Activated CD8-positive, alpha-beta memory T cell treated with anti-CD3 and anti-CD28 coated beads for 4 hours (primary cell): ENCODE results near the gene ATP9B.

Source experiments
- DNase-seq, 2 donors: peaks; one replicate each; pipeline ENCODE4 v3.0.0-alpha.2; 2020; ENCODE audit warnings: low read depth in 2 of 2

The ATP9B gene

DNA sequence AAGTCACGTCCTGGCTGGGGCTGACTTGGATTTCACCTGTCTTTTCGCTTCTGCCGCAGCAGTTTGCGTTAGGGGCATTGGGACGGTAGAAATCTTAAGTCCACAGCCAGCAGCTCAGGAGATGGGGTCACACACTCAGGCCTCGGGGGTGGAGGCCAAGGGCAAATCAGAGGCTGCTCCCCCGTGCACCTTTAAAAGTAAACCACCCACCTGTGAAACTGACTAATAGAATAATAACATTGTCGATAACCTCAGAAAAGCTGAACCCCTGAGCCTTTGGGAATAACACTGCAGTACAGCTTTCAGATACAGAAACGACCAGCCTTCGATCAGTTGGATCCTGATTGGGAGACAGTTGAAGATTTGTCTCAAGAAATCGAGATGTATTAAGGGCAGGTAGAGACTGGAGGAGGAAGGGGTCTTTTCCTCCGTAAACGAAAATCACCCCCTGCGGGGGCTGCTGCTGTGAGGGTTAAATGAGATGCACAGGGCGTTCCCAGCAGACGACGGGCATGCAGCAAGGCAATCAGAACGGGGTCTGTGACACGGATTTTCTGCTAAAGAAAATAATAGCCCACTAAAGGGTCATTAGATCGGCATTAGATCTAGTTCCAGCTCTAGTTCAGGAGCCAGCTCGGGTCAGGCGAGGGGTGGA lies 310.2 kb downstream of the ATP9B start:
- DNase-seq: no peak

DNA sequence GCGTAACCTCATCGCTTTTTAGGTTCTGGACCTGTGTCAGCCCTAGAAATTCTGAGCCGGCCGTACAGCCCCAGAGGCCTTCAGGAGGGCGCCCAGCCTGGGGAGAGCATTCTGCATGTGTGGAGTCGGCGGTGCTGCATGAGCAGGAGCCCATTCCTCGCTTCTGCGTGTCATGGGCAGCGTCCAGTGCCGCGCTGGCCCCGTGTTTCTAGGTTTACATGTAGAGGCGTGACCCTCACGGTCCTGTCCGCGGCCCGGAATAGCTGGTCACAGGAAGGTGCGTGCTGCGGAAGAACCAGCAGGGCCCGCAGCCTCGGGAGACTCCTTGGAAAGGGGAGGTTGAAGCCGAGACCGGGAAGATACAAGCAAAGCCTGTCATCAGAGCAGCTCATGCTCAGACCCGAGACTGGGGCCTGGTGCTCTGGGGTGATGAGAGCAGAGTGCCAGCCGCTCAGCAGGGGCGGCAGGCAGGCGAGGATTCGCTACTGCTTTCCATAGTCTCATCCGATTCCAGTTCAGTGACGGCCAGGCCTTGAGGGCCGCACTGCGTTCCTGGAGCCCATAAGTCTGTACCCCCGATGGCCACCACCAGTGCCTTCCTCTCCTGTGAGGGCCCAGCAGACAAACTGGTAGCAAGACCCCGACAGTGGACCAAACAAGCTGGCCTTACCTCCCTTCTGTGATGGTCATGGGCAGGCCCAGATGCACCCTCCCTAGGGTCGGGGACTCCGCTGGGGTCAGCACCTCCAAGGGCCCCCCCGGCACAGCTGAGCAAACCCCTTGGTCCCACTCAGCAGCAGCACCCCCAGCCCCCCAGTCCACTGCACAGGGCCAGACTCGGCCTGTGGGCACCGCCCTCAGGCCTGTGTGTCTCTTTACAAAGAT lies 311.0 kb downstream of the ATP9B start:
- DNase-seq: no peak

DNA sequence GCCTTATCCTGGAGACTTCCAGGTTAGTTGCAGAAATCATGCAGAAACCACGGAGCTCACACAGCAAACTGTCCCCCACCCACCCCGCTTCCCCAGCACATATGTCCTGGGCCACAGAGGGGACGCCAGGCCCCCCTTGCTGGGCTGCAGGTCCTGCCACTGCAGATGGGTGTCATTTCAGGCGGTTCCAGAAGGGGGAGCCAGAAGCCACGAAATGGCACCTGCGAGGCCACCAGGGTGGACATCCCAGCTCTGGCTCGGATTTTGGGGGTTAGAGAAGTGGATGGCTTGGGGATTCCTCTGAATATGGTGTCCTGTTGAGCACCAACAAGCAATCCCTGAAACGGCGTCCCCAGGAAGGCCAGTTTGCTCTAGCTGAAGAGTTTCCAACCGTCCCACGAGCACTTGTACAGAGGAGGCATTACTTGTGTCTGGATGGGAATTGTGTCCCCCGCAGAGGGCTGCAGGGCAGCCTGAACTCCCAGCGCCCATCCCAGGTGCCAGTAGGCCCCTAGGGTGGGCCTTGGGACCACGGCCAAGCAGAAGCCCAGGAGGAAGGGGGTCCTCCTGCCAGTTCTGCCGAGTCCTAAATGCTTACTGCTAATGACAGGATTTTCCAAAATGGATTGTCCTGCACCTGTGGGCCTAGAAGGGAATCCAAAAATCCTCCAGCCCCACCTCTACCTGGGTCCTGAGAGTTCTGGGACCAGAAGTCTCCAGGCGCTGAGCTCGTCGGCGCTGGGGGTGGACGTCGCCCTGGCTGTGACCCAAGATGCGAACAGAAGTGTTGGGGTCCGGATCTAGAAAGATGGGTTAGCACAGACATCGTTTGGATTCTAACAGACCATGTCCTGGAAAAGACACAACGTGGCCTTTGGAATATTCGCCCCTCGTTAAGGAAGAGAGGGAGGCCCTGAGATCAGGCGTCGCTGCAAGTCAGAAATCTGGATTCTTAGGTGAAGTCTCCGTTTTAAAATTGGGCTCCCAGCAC lies 311.9 kb downstream of the ATP9B start:
- DNase-seq: peak; percentile 36 to 43

DNA sequence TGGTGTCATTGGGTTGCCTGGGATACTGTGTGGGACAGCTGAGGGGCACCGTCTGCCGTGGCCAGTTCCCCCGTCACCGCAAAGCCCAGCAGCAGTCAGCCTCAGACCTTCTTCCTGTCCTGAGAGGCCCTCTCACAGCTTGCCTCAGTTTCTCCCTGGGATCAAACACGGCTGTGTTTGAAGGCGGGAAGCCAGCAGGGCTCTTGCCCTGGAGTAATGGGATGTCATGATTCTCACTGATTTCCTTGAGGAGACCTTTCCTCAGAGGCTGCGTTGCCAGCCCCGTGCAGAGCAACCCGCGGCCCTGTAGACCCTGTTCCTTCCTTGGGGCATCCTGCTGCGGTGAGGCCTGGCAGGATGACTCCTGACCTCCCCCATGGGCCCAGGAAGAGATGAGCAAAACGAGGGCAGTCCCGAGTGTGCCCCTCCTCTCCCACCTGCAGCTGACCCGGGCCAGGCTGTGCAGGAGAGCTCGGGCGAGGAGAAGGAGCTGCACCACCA lies 312.7 kb downstream of the ATP9B start:
- DNase-seq: no peak

DNA sequence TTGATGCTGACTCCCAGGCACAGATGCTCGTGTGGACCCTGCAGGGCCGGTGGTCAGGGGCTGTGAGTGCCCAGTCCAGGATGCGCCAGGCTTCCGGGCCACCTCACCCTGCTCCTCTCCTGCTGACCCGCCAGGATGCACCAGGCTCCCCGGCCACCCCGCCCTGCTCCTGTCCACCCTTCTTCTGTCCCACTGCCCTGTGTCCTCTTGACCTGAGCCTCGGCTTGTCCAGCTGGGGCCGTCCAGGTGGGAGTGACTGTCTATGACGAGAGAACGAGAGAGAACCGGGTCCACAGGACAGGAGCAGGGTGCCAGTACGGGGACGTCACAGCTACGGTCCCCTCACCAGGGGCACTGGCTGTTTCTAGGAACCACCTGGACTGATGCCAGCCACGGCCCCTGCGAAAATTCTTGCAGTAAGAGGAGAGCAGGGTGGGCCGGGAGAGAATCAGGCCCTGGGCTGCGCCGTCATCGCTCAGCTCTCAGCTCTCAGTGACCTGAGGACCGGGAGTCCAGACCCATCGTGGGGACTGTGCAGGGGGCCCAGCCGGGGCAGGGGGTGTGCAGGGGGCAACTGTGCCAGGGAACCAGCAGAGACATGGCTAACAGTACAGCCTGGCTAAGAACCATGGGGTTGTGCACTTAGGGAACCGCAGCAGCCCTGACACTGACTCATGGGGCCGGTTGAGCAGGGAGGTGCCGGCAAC lies 313.6 kb downstream of the ATP9B start:
- no peak for DNase-seq

DNA sequence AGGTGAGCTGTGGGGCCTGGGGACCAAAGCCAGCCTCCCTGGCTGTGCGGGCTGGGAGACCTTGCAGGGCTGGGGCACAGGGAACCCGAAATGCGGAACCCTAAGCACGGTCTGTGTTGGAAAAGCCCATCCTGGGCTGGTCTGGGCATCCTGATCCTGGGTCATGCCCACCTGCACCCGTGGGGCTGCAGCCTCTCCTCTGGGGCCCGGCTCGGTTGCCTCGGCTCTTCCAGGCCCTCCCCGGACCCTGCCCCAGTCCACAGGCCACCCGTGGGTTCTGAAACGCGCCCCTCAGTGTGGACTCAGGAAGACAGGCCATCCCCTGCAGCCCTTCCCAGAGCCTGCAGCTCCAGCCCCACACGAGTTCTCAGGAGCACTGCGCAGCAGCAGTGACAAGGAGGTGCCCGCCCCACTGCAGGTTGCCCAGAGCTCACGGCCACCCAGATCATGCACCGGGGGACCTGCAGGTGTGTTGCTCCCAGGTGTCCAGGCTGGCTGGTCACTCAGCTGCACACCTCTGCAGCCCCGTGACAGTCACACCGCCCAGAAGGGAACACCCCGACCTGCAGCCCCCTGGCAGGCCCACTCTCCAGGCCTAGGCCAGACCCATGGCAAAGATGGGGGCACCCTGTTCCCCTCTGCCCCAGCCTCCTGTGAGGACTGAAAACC lies 314.3 kb downstream of the ATP9B start:
- no peak for DNase-seq

DNA sequence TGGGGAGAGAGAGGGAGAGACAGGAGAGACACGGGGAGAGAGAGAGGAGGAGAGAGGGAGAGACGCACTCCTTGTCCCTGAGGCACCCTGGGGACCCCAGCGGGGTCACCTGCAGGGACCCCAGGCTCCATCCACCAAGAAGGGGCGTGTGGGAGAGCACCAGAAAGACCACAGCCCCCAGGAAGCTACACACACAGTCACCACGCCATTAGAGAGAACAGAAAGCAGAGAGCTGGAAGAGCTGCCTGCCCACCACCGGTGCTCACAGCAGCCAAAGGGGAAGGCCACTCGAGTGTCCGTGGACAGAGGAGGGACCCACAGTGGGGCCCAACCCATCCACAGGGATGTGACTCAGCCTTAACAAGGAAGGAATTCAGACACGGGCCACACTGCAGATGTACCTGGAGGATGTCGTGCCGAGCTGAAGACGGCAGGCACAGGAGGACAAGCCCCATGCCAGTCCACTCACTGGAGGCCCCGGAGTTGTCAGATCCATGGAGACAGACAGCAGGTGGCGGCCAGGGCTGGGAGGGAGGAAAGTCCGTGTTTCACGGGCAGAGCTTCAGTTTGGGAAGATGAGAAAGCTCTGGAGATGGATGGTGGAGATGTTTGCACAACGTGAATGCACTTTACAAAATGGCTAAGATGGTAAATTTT lies 315.1 kb downstream of the ATP9B start:
- no peak for DNase-seq

DNA sequence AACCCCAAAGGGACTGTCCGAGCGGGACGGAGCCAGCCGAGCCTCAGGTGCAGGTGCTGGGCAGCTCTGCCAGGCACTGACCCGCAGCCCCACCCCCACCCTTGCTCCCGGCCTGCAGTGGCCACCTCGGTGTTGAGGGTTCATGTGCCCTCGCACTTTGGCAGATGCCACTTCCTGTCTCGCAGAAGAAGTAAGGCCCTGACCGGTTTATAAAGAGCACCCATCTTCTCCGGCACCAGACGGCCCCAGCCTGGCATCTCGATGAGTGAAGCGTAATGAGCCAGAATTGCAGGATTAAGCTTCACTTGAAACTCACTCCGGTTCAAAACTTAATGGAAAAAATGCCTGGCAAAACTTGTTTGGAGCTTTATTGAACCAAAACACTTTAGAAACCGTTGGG lies 315.6 kb downstream of the ATP9B start:
- no peak for DNase-seq

DNA sequence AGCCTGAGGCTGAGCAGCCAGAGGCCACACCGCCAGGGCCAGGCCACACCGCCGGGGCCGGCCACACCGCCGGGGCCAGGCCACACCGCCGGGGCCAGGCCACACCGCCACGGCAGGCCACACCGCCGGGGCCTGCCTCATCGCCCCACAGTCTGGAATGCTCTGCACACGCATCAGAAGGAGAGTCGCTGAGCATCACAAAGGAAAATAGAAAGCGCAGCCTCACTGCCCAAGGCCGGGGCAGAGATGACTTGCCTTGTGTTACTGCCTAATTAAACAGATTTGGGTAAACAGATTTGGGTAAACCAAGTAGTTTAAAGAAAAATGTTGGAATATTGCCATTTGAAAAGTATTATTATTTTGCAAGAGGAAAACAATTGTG lies 316.1 kb downstream of the ATP9B start:
- DNase-seq: no peak

DNA sequence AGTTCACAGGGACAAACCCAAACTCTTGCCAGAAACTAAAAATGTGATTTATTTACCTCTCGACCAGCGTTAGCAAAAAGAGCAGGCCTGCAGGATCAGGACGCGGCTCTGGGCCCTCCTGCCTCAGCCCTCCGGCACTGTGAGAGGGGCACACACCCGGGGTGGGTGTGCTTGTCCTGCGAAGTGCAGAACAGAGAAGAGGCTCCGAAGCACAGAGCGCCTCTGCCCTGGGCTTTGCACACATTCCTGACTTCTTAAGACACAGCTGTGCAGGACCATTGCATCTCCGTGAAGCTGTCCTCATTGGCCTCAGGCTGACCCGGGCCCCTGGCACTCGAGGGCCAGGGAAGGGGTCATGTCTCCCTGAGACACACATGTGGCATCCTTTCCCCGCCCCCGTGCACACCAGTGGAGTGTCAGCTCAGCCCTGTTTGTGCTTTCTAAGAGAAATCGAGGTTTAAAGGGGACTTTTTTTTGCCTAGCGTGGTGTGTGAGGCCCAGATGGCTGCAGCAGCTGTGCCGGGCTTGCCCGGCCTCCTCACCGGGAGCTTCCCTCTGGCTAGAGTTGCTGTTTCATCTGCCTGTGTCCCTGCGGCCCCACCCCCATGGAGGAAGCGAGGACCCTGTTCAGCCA lies 316.6 kb downstream of the ATP9B start:
- no peak for DNase-seq

DNA sequence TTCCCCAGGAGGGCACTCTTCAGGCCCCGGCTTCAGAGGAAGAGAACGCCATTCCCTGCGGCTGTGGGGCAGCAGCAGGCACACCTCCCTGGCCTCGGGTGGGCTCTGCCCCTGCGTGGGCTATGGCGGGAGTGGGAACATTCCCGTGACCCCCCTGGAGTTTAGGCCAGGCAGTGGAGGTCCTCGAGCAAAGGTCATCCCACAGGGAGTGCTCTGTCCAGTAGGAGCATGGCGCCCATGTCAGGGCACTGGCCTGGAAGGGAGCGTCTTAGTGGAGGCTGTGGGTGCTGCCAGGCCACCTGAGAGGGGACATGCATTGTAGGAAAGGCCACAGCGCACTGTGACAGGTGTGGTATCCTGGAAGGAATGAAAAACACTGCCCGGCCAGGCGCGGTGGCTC lies 317.4 kb downstream of the ATP9B start:
- DNase-seq: no peak

DNA sequence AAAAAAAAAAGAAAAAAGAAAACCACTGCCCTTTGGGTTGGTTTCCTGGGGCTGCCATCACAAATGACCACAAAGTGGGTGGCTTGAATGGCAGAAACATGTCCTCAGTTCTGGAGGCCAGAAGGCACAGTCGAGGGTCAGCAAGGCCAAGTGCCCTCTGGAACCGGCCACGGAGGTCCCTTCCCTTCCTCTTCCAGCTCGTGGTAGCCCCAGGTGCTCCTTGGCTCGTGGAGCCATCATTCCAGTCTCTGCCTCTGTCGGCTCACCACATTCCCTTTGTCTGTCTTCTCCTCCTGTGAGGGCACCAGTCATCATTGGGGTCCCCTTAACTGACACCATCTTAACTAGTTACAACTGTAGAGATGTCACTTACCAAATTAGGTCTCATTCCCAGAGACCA lies 318.0 kb downstream of the ATP9B start:
- DNase-seq: no peak

DNA sequence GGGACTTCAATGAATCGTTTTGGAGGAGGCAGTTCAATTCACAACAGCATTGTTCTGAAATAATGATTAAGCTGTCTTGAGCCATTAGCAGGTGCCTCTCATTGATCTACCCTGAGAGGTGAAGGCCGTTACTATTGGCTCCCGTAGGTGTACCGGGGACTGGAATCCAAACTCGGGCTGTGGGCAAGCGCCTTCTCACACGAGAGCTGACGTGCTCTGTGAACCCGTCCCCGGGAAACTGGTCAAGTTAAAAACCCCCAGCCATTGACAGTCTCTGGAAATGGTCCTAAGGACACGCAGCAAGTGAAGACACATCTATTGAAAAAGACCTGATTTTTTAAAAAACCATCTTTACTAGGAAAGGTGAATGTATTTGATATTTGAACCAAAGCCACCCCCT lies 318.4 kb downstream of the ATP9B start:
- no peak for DNase-seq

DNA sequence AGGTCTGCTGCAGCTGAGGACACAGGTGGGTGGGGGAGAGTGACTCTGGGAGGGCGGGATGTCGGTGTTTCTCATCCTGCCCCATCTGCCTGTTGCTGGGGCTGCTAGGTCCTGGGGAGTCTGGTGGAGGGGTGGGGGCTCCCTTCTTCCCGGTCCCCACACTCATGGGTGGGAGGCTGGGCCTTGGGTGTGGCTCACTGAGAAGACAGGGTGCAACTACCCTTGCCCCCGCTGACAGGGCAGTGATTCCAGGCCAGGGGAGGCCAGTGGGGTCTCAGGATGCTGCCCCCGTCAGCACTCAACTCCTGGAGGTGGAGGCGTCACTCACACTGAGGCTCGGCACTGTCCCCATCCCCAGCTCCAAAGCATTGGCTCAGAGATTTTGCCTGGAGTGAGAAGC lies 318.8 kb downstream of the ATP9B start:
- DNase-seq: no peak

DNA sequence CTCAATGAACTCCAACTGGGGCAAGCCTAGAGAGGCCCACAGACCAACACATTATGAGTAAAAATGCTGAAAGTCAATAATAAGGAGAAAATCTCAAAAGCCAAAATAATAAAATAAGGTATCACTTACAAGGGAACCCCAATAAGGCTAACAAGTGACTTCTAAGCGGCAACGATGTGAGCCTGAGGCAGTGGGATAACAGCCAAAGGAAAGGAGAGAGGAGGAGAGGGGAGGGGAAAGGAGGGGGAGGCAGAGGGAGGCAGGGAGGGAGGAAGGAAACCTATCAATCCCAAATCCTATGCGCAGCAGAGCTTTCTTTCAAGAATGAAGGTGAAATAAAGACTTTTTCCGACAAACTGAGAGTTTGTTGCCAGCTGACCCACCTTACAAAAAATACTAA lies 320.5 kb downstream of the ATP9B start:
- no peak for DNase-seq

DNA sequence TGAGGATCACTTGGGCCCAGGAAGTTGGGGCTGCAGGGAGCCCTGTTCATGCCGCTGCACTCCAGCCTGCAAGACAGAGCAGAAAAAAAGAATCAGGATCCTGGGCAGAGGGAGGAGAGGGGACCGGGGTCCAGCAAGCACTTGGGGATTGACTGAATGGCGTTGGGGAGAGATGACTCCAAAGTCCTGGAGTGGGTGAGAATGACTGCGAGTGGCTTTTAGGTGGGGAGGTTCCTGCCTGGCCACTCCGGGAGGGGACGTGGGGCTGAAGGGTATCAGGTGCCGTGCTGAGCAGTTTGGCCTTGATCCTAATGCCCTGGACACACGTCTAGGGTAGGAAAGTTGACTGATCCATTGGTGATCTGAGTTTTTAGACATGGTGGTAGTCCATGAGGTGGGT lies 323.0 kb downstream of the ATP9B start:
- no peak for DNase-seq

DNA sequence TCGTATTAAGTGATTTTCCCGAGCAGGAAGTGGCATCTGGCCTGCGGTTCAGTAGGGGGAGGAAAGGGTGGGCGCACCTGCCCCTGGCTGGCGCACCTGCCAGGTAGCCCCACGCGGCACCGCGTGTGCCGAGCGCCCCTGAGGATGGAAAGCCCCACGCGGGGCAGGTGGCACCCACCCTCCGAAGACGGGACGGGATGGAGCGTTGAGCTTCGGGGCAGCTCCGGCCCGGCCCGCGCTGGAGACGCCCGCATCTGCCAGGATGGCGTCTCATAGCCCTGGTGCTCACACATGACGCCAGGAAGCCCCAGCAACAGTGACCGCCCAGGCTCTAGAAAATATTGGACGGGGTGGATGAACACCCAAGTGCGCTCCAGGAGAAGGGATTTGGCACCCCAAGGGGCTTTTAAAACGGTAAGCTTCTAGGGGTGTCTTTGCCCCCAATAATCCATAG lies 324.0 kb downstream of the ATP9B start:
- no peak for DNase-seq

DNA sequence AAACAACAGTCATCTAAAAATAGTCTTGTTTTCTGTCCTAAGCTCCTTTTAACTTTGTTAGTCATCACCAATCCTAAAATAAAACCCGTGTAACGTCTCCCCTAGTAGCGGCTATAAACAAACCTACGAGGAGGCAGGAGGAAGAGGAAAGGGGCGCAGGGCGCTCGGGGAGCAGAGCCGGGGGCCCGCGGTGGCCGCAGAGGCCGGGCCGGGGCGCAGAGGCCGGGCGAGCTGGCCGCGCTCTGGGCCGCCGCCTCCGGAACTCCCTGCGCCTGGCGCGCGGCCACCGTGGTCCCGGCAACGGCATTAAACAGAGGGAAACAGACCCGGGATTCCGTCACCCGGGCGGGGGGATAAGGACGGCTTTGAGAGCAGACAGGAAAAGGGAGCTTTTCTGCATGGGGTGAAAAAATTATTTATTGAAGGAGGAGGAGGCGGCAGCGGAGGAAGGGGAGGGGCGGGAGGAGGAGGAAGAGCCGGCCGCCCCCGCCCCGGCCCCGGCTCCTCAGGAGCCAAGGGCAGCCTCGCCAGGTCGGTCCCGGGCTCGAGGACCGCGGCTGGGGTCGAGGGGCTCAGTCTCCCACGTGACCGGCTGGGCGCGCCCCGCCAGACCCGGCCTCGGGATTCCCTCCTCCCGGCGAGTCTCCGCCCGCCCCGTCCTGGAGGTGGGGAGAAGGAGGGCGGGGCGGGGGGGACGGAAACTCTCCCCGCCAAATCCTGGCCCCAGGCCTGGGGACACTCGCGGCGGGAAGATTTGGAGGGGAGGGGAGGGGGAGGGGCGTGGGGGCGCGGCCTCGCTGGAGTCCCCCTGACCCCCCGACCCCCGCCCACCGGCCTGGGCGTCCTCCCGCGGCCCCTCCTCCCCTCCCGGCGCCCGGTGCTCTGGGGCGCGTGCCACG lies 324.7 kb downstream of the ATP9B start:
- DNase-seq: no peak
